A549 (cell line): ENCODE data around the gene DSCAML1.

Experiments
- CTCF ChIP-seq: fragments of >200 bp; sonication (Bioruptor Twin); formaldehyde crosslinking; IDR thresholded peaks from 3 replicates; pipeline ENCODE4 v1.5.1; 2016
- REST ChIP-seq: fragments of 200-600 bp; sonication (generic); IDR thresholded peaks from 2 replicates; pipeline ENCODE4 v1.6.1; 2016; ENCODE audit warnings: antibody characterized with exemption, mild to moderate bottlenecking, moderate library complexity
- RFX5 ChIP-seq: fragments of 450-650 bp; IDR thresholded peaks from 2 replicates; pipeline ENCODE4 v1.7.1; 2014; ENCODE audit warnings: antibody characterized with exemption, mild to moderate bottlenecking, moderate library complexity
- RNF2 ChIP-seq: fragments of 200-600 bp; sonication (generic); IDR thresholded peaks from 2 replicates; pipeline ENCODE4 v1.6.1; 2016; ENCODE audit warnings: low read depth, mild to moderate bottlenecking, antibody characterized with exemption, moderate library complexity, borderline replicate concordance
- SMC3 ChIP-seq: fragments of >200 bp; sonication (Bioruptor Twin); formaldehyde crosslinking; IDR thresholded peaks from 3 replicates; pipeline ENCODE4 v1.6.1; 2018; ENCODE audit warnings: inconsistent platforms
- ZSCAN20 ChIP-seq: fragments of 250-450 bp; sonication (Bioruptor Pico); IDR thresholded peaks from 2 replicates; pipeline ENCODE4 v1.8.0; 2022; ENCODE audit warnings: mild to moderate bottlenecking, moderate library complexity

- TF ChIP-seq ZSCAN20 (CRISPR knock-in tag) (no peak), RFX5 (no peak), CTCF (no peak), REST (no peak), SMC3 (no peak), RNF2 (no peak)
Measured at GRCh38 chr11:117815262-117815803, 18.3 kb upstream of the DSCAML1 start.
